HEK293 (cell line): ENCODE measurements around the gene YIPF6.
A peak's percentile ranks its signal among the peaks of the same experiment; 100 is the strongest.

ENCODE experiments used
- PRDM1 ChIP-seq: fragments of 450-650 bp; formaldehyde crosslinking; IDR thresholded peaks from 2 replicates; pipeline ENCODE4; 2016; ENCODE audit warnings: missing biosample characterization, missing genetic modification characterization
- SALL2 ChIP-seq: fragments of 450-650 bp; formaldehyde crosslinking; IDR thresholded peaks from 2 replicates; pipeline ENCODE4 v1.5.0; 2017; ENCODE audit warnings: missing biosample characterization, mild to moderate bottlenecking, missing genetic modification characterization, borderline replicate concordance
- SP2 ChIP-seq: fragments of 450-650 bp; formaldehyde crosslinking; IDR thresholded peaks from 2 replicates; pipeline ENCODE4 v1.5.1; 2016; ENCODE audit warnings: missing biosample characterization, missing genetic modification characterization
- YY1 ChIP-seq: fragments of 450-650 bp; formaldehyde crosslinking; IDR thresholded peaks from 2 replicates; pipeline ENCODE4 v1.5.1; 2018; ENCODE audit warnings: missing biosample characterization, missing genetic modification characterization
- ZNF114 ChIP-seq: fragments of 450-650 bp; formaldehyde crosslinking; IDR thresholded peaks from 2 replicates; pipeline ENCODE4 v1.5.0; 2017; ENCODE audit warnings: missing biosample characterization, missing genetic modification characterization
- ZNF133 ChIP-seq: fragments of 450-650 bp; formaldehyde crosslinking; IDR thresholded peaks from 2 replicates; pipeline ENCODE4 v1.5.1; 2016; ENCODE audit warnings: missing biosample characterization, missing genetic modification characterization
- ZNF350 ChIP-seq: fragments of 450-650 bp; formaldehyde crosslinking; IDR thresholded peaks from 2 replicates; pipeline ENCODE4 v1.5.0; 2017; ENCODE audit warnings: missing biosample characterization, mild to moderate bottlenecking, missing genetic modification characterization
- ZNF37A ChIP-seq: fragments of 450-650 bp; IDR thresholded peaks from 2 replicates; pipeline ENCODE4 v1.5.1; 2018; ENCODE audit warnings: missing biosample characterization, missing genetic modification characterization
- ZNF433 ChIP-seq: fragments of 450-650 bp; formaldehyde crosslinking; IDR thresholded peaks from 2 replicates; pipeline ENCODE4 v1.5.1; 2016; ENCODE audit warnings: missing biosample characterization, missing genetic modification characterization, low read depth
- ZNF510 ChIP-seq: fragments of 450-650 bp; formaldehyde crosslinking; IDR thresholded peaks from 2 replicates; pipeline ENCODE4 v1.5.1; 2018; ENCODE audit warnings: mild to moderate bottlenecking, missing genetic modification characterization, missing biosample characterization; ENCODE audit not compliant: insufficient replicate concordance
- ZNF521 ChIP-seq: fragments of 450-650 bp; formaldehyde crosslinking; IDR thresholded peaks from 2 replicates; pipeline ENCODE4 v1.5.1; 2017; ENCODE audit warnings: missing biosample characterization, mild to moderate bottlenecking, missing genetic modification characterization
- ZNF585B ChIP-seq: fragments of 450-650 bp; formaldehyde crosslinking; IDR thresholded peaks from 2 replicates; pipeline ENCODE4 v1.5.1; 2016; ENCODE audit warnings: missing biosample characterization, missing genetic modification characterization
- ZNF626 ChIP-seq: fragments of 450-650 bp; sonication (Bioruptor Pico); formaldehyde crosslinking; IDR thresholded peaks from 2 replicates; pipeline ENCODE4 v1.5.1; 2018; ENCODE audit warnings: missing biosample characterization, missing genetic modification characterization, inconsistent platforms
- ZNF843 ChIP-seq: fragments of 450-650 bp; formaldehyde crosslinking; IDR thresholded peaks from 2 replicates; pipeline ENCODE4 v1.5.1; 2016; ENCODE audit warnings: missing biosample characterization, missing genetic modification characterization
- ZSCAN16 ChIP-seq: fragments of 450-650 bp; formaldehyde crosslinking; IDR thresholded peaks from 2 replicates; pipeline ENCODE4 v1.5.1; 2016; ENCODE audit warnings: missing biosample characterization, missing genetic modification characterization
- TF ChIP-seq, protein P1 (sequence below): fragments of 450-650 bp; formaldehyde crosslinking; conservative IDR thresholded peaks from 2 replicates; pipeline ENCODE4 v1.5.1; 2016; ENCODE audit warnings: low read depth, missing biosample characterization, missing genetic modification characterization
- TF ChIP-seq, protein P2 (sequence below): fragments of 450-650 bp; formaldehyde crosslinking; IDR thresholded peaks from 2 replicates; pipeline ENCODE4 v1.5.1; 2016; ENCODE audit warnings: missing biosample characterization, missing genetic modification characterization, low read depth
- TF ChIP-seq, protein P3 (sequence below): fragments of 450-650 bp; formaldehyde crosslinking; IDR thresholded peaks from 2 replicates; pipeline ENCODE4 v1.5.1; 2016; ENCODE audit warnings: missing biosample characterization, missing genetic modification characterization
- TF ChIP-seq, protein P4 (sequence below): fragments of 450-650 bp; formaldehyde crosslinking; IDR thresholded peaks from 2 replicates; pipeline ENCODE4 v1.5.1; 2016; ENCODE audit warnings: missing biosample characterization, missing genetic modification characterization
- TF ChIP-seq, protein P5 (sequence below): fragments of 450-650 bp; formaldehyde crosslinking; IDR thresholded peaks from 2 replicates; pipeline ENCODE4; 2016; ENCODE audit warnings: missing biosample characterization, missing genetic modification characterization
- TF ChIP-seq, protein P6 (sequence below): fragments of 450-650 bp; formaldehyde crosslinking; IDR thresholded peaks from 2 replicates; pipeline ENCODE4 v1.5.1; 2016; ENCODE audit warnings: missing biosample characterization, missing genetic modification characterization, low read depth
- TF ChIP-seq, protein P7 (sequence below): fragments of 450-650 bp; formaldehyde crosslinking; IDR thresholded peaks from 2 replicates; pipeline ENCODE4 v1.5.1; 2016; ENCODE audit warnings: missing biosample characterization, missing genetic modification characterization

Gene YIPF6

DNA sequence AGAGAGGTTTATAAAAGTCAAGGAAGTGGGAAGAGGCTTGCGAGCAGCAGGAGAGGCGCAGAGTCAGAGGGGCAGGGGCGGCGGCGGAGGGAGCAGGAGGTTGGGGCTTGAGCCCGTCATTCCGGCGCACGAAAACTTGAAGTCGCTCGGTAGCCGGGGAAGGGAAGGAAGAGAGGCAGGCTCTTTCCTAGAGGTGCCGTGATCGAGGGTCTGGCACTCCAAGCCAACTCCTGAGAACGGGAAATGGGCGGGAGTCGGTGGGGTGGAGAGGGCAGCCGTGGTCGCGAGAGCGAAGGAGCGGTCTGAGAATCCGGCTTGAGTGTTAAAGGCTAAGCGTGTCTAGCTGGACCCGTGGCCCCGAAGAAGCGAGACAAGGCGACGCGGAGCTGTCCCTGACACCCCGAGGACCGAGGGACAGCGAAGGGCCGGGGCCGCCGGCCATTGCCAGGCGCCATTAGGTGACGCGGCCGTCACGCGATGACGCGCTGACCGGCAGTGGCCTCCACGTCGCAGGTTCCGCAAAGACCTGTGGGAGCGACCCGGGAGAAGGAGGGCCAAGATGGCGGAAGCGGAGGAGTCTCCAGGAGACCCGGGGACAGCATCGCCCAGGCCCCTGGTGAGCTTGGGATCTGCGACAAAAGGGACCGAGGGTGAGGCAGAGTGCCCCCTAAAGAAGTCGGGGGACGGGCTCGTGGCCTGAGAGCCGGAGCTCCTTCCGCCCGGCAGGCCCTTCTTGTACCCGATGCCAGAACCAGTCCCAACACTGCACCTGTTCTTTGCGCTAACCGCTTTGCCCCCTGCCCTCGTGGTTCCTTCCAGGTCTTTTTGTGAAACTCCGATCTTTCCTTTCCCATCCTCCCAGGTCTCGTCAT, at the start of gene YIPF6 (continued):
- TF ChIP-seq, protein P1, sequence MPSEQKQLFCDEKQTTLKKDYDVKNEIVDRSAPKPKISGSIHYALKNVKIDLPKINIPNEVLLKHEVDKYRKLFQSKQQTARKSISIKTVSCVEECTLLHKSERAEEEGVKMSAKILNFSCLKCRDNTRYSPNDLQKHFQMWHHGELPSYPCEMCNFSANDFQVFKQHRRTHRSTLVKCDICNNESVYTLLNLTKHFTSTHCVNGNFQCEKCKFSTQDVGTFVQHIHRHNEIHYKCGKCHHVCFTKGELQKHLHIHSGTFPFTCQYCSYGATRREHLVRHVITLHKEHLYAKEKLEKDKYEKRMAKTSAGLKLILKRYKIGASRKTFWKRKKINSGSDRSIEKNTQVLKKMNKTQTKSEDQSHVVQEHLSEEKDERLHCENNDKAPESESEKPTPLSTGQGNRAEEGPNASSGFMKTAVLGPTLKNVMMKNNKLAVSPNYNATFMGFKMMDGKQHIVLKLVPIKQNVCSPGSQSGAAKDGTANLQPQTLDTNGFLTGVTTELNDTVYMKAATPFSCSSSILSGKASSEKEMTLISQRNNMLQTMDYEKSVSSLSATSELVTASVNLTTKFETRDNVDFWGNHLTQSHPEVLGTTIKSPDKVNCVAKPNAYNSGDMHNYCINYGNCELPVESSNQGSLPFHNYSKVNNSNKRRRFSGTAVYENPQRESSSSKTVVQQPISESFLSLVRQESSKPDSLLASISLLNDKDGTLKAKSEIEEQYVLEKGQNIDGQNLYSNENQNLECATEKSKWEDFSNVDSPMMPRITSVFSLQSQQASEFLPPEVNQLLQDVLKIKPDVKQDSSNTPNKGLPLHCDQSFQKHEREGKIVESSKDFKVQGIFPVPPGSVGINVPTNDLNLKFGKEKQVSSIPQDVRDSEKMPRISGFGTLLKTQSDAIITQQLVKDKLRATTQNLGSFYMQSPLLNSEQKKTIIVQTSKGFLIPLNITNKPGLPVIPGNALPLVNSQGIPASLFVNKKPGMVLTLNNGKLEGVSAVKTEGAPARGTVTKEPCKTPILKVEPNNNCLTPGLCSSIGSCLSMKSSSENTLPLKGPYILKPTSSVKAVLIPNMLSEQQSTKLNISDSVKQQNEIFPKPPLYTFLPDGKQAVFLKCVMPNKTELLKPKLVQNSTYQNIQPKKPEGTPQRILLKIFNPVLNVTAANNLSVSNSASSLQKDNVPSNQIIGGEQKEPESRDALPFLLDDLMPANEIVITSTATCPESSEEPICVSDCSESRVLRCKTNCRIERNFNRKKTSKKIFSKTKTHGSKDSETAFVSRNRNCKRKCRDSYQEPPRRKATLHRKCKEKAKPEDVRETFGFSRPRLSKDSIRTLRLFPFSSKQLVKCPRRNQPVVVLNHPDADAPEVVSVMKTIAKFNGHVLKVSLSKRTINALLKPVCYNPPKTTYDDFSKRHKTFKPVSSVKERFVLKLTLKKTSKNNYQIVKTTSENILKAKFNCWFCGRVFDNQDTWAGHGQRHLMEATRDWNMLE (tag by site-specific recombination): no peak; the same call in 1 of the 2 replicates
- TF ChIP-seq ZNF510 (tag by site-specific recombination): no peak
- TF ChIP-seq PRDM1 (tag by site-specific recombination): no peak
- no peak for TF ChIP-seq ZNF133 (tag by site-specific recombination)
- no peak for TF ChIP-seq ZNF521 (tag by site-specific recombination)
- peak; percentile 53 for TF ChIP-seq ZNF843 (tag by site-specific recombination)
- TF ChIP-seq, protein P2, sequence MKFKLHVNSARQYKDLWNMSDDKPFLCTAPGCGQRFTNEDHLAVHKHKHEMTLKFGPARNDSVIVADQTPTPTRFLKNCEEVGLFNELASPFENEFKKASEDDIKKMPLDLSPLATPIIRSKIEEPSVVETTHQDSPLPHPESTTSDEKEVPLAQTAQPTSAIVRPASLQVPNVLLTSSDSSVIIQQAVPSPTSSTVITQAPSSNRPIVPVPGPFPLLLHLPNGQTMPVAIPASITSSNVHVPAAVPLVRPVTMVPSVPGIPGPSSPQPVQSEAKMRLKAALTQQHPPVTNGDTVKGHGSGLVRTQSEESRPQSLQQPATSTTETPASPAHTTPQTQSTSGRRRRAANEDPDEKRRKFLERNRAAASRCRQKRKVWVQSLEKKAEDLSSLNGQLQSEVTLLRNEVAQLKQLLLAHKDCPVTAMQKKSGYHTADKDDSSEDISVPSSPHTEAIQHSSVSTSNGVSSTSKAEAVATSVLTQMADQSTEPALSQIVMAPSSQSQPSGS (tag by site-specific recombination): peak; percentile 50; the same call in 1 of the 2 replicates
- no peak for TF ChIP-seq ZNF585B (tag by site-specific recombination)
- TF ChIP-seq, protein P3, sequence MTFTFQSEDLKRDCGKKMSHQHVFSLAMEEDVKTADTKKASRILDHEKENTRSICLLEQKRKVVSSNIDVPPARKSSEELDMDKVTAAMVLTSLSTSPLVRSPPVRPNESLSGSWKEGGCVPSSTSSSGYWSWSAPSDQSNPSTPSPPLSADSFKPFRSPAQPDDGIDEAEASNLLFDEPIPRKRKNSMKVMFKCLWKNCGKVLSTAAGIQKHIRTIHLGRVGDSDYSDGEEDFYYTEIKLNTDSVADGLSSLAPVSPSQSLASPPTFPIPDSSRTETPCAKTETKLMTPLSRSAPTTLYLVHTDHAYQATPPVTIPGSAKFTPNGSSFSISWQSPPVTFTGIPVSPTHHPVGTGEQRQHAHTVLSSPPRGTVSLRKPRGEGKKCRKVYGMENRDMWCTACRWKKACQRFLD (tag by site-specific recombination): no peak
- TF ChIP-seq SALL2 (tag by site-specific recombination): no peak
- TF ChIP-seq, protein P4, sequence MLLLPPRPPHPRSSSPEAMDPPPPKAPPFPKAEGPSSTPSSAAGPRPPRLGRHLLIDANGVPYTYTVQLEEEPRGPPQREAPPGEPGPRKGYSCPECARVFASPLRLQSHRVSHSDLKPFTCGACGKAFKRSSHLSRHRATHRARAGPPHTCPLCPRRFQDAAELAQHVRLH (tag by site-specific recombination): peak; percentile 42; the same call in 1 of the 2 replicates
- no peak for TF ChIP-seq ZNF114 (tag by site-specific recombination)
- TF ChIP-seq ZSCAN16 (tag by site-specific recombination): no peak; the same call in 1 of the 2 replicates
- no peak for TF ChIP-seq ZNF37A
- TF ChIP-seq ZNF626 (tag by site-specific recombination): no peak
- peak; percentile 98 for TF ChIP-seq YY1 (tag by site-specific recombination)
- TF ChIP-seq ZNF433 (tag by site-specific recombination): no peak
- no peak for TF ChIP-seq ZNF350 (tag by site-specific recombination)
- TF ChIP-seq, protein P5, sequence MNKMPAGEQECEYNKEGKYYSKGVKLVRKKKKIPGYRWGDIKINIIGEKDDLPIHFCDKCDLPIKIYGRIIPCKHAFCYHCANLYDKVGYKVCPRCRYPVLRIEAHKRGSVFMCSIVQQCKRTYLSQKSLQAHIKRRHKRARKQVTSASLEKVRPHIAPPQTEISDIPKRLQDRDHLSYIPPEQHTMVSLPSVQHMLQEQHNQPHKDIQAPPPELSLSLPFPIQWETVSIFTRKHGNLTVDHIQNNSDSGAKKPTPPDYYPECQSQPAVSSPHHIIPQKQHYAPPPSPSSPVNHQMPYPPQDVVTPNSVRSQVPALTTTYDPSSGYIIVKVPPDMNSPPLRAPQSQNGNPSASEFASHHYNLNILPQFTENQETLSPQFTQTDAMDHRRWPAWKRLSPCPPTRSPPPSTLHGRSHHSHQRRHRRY (tag by site-specific recombination): no peak
- peak; percentile 47 for TF ChIP-seq SP2
- TF ChIP-seq, protein P6, sequence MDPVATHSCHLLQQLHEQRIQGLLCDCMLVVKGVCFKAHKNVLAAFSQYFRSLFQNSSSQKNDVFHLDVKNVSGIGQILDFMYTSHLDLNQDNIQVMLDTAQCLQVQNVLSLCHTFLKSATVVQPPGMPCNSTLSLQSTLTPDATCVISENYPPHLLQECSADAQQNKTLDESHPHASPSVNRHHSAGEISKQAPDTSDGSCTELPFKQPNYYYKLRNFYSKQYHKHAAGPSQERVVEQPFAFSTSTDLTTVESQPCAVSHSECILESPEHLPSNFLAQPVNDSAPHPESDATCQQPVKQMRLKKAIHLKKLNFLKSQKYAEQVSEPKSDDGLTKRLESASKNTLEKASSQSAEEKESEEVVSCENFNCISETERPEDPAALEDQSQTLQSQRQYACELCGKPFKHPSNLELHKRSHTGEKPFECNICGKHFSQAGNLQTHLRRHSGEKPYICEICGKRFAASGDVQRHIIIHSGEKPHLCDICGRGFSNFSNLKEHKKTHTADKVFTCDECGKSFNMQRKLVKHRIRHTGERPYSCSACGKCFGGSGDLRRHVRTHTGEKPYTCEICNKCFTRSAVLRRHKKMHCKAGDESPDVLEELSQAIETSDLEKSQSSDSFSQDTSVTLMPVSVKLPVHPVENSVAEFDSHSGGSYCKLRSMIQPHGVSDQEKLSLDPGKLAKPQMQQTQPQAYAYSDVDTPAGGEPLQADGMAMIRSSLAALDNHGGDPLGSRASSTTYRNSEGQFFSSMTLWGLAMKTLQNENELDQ (tag by site-specific recombination): no peak
- TF ChIP-seq, protein P7, sequence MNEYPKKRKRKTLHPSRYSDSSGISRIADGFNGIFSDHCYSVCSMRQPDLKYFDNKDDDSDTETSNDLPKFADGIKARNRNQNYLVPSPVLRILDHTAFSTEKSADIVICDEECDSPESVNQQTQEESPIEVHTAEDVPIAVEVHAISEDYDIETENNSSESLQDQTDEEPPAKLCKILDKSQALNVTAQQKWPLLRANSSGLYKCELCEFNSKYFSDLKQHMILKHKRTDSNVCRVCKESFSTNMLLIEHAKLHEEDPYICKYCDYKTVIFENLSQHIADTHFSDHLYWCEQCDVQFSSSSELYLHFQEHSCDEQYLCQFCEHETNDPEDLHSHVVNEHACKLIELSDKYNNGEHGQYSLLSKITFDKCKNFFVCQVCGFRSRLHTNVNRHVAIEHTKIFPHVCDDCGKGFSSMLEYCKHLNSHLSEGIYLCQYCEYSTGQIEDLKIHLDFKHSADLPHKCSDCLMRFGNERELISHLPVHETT: 0 out of 2 replicates have a peak, but pooled peaks have one; percentile 35
